HG03439 (cell line): Measurements from ENCODE around the gene SUCLG2.

ENCODE experiments used
- ATAC-seq: cut with Tn5 transposase; IDR thresholded peaks from one replicate; pipeline ENCODE4 v1.9.1; 2021; ENCODE audit warnings: mild to moderate bottlenecking, moderate library complexity; ENCODE audit not compliant: unreplicated experiment

SUCLG2 gene

DNA sequence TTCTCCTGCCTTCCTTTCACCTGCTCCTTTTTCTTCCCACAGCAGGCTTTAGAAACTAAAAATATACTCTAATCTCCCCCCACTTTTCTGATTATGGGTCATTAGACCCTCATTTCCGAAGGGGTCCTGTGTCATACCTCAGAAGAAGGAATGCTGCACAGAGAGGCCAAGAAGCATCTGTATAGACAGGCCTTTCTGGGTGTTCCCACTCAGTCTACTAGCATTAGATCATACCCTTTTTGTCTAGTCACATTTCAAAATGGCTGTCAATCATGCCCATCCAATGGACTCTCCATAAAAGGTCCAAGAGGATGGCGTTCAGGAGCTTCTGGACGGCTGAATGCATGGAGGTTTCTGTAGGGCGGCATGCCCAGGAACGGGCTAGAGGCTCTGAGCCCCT is 192.2 kb downstream of the SUCLG2 start:
- ATAC-seq = no peak

DNA sequence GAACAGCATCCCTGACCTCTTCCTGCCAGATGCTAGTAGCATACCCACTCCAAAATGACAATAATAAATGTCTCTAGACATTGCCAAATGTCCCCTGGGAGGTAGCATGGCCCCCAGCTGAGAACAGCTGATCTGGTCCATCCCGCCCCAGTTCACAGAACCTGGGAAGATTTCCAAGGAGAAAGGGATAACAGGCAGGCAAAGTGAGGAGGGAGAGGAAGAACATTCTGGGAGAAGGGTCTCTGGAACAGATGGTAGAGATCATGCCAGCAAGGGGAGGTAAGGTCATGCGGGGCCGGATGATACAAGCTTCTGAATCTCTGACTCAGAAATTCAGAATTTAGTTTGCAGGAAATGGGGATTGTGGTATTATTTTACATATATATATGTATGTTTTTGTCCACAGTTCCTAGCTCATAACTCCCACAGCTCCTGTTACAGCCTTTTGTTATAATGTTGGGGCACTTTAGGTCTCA is 192.7 kb downstream of the SUCLG2 start:
- no peak for ATAC-seq

DNA sequence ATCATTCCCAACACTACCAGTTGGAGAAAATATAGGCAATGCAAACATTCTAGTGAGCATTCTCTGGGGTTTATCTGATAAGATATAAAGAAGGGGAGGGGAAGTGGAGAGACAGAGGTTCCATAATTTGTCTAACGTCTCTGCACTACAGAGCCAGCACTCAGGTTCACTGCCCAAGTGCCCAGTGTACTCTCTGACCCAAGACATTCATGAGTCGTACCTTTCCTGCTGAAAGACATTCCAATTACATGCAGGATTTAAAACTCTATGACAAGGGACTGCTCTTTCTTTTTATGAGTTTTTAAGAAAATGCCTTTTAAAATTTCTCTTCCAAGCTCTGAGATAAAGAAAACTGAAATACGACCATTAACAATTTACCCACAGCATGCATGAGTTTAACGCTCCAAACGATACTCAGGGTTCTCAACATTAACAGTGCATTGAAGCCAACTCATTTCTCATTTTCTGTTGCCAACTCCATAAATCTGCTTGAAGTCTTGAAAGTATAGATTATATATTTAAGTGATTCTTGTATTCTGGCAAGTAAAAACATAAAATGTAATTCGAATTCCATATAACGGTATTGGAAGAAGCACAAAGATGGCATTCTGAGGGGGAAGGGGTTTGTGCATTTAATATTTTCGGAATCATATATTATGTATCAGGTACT is 193.4 kb downstream of the SUCLG2 start:
- no peak for ATAC-seq

DNA sequence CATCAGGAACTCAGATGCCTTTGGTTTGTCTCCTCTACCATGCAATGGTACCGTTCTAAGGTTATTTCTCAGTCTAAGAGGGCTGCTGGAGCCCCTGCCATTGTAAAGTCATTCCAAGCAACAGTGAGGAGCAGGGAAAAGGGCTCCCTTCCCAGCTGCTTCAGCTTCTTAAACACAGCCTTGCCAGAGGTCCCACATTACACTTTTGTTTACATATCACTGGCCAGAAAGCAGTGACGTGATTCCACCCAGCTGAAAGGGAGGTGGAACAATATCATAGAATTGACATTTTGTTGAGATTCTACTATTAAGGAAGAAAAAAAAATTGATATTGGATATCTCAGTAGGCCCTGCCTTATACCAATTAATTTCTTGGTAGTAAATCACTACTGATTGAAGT is 194.6 kb downstream of the SUCLG2 start:
- no peak for ATAC-seq

DNA sequence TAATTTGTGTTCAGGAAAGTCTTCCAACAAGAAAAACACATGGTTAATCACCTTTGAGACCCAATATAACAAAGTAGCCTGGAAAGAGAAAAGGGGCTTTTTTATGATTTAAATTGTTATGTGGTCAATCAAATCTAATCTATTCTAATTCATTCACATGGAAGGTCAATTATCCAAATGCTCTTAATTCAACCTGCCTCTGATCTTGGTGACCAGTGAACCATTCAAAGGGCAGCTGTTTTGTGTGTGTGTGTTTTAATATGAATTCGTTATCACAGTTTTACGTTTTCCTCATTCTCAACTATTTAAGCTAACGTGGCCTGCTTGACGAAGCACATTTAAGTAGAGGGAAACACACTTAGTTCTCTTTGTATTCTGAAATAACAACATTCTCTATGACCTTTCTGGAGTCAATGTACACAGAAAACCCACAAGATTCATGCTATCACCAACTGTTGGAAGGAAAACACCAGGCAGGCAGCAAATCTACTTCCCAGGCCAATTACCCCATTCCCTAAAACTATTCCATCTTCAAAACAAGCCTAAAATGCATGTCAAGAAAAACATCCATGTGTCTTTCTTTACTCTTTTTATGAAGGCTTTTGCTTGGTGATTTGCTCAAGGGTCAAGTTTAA is 195.4 kb downstream of the SUCLG2 start:
- no peak for ATAC-seq

DNA sequence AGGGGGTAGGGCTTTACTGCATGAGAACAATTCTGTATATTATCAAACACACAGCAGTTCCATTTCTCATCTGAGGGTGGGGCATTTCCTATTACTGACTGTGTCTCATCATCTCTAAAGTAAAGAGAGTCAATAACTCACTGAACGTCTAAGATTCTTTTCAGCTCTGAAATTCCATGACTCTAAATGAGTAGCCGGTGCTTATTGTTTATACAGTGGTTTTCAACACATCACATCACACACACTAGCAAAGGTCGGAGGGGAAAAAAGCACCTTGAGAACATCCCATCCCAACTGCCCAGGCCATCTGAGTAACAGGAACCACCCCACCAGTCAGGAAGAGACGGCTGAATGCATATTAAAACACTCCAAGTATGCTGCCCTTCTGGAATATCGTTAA is 196.0 kb downstream of the SUCLG2 start:
- ATAC-seq = no peak

DNA sequence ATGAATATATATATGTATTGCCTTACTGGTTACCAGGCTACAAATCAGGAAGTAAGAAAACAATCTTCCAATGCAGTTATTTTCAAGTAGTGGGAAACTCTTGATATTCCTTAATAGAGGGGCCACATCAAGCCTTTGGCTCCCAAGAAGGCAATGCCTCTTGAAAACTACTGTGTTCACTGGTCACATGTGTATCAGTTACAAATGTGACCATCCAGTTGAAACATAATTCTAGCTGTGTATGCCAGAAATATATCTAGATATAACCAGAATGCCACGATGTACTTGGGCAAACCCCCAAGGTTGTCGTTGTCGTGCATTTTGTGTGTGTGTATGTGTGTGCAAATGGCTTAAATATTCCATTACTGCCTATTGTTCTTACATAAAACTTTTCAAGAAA is 200.8 kb downstream of the SUCLG2 start:
- no peak for ATAC-seq

DNA sequence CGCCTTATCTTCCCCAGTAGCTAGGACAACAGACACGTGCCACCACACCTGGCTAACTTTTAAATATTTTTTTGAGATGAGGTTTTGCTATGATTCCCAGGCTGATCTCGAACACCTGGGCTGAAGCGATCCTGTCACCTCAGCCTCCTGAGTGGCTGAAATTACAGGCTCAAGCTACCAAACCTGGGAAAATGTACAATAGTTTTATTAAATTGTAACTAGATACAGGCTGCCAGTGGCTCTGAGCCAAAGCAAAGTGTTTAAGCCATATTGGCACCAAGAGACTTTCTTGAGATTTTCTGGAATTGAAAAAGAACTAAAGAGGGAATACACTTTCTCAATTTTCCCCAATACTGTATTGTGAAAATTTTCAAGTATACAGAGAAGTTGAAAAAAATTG is 204.3 kb downstream of the SUCLG2 start:
- no peak for ATAC-seq

DNA sequence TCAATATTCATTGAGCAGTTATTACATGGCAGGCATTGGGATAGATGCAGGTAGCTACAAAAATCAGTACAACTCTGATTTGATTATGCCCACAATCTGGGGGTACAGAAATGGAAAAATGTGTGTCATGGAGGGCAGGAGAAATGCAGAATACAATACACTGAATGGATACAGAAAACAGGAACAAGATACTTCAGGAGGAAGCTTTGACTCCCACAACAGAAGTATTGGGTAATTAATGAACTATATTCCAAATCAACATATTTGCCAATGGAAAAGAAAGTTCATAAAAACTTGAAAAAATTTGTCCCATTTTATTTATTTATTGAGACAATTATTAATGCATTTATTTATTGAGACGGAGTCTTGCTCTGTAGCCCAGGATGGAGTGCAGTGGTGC is 207.0 kb downstream of the SUCLG2 start:
- ATAC-seq = no peak

DNA sequence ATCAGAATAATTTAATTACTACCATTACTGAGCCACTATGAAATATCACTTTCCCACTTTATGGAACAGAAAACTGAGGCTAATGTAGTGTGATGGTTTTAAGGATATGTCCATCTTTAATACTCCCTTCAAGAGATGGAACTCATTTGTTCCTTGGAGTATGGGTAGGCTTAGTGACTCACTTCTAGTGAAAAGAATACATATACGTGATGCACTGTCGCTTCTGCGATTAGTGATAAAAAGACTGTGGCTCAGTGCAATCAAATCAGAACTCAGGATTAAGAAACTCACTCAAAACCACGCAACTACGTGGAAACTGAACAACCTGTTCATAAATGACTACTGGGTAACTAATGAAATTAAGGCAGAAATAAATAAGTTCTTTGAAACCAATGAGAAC is 216.6 kb downstream of the SUCLG2 start:
- no peak for ATAC-seq

DNA sequence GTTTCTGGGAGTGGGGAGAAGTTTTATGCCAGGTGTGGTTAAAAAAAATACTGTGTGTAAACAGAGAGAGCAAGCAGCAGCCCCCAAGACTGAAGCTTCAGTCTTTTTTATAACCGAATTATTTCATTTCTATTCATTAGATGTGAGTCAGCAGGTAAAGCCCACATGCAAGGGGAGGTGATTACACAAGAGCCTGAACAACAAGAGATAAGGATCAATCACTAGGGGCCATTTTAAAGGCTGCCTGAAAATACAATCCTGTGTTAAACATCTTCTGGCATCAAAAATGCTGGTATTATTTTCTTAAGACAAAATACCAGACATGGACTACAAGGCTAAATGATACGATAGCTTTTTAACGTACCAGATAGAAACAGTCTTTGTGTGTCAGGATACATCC is 217.3 kb downstream of the SUCLG2 start:
- no peak for ATAC-seq

DNA sequence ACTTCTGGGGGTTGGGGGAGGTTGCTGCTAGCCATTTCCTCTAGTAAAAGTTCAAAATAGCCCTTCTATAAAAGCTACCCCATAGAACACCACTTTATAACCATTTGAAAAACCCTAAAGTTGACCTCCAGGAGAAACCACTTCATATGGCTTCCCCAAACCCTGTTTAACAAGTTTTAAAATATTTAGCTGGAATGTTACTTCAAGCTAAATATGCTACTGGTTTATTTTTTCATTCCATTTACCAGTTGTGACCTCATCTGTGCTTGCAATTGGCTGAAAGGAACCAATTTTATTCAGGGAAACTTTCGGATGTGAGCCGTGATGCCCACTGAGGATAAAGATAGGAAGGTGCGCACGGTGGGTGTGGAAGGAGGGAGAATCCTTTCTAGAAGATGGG is 221.3 kb downstream of the SUCLG2 start:
- ATAC-seq = no peak

DNA sequence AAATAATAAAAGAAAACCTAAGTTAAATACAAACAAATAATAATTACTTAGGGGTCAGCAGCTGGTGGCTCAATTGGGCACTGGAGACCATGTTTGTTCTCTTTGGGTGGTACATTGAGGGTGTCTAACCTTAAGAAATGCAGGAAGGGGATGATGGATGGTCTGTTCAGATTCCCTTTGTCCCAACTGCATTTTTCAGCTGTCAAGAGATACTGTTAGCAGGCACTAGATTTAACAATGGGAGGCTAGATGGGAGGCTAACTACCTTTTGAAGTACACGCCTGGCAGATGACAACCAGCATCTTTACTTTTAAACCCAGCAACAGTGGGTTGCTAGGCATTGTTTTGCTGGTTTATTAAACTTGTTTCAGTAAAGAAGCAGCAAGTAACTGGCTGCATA is 222.5 kb downstream of the SUCLG2 start:
- ATAC-seq = no peak

DNA sequence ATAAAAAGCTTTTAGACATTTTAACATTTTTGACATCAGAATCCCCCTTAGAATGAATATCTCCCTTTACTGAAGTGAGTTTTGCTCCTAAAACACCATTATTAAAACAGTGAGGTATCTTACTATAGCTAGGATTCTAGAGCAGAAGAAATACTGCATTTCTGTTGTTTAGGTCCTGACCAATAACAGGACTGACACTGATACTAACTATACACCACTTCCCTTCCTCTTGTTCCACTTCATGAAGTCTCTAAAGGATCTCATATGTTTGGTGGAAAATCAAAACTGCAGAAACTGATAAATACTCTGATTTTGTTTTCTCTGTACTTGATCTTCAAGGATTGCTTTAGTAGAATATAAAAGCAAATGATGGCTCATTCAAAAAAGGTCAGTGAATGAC is 230.7 kb downstream of the SUCLG2 start:
- ATAC-seq = no peak

DNA sequence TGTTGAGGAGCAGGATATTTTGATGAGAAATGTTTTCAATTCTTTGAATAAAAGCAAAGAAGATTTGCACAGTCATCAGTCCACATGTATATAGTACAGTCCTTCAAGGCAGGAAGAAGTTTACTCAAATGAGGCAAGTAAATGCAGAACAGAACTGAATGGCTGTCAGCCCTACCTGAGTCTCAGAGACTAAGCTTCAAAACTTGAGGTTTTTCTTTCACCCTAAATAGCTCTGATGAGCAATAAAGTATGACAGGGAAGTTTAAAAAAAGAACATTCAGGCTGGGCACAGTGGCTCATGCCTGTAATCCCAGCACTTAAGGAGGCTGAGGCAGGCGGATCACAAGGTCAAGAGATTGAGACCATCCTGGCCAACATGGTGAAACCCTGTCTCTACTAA is 232.5 kb downstream of the SUCLG2 start:
- no peak for ATAC-seq

DNA sequence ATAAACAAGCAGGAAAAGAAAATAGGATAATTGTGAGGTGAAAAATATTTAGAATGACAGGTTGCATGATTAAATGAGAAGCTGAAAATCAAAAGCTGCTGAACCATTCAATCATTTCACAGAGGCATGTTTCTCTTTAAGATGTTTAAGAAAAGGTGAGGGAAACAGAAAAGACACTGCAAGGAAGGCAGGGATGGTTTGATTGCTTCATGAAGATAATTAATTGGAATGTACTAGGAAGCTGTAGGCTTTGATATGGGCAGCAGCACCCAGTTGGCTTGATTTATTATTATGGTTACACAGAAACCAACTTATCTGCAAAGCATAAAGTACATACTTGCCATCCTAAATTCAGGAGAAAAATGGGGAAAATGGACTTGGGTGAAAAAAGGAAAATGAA is 234.6 kb downstream of the SUCLG2 start:
- no peak for ATAC-seq

DNA sequence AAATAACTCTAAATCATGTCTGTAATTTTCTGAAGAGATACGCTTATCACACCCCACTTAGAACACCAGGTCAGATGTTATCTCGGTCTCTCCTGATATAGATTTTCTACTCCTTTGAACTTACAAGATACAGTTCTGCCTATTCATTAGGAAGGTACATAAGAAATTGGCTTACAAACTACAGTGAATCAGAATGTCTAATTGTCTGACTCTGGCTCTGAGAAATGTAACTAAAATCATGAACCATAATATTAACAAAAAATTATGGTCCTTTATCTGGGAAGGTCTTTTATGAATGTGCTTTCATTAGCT is 235.2 kb downstream of the SUCLG2 start:
- no peak for ATAC-seq

DNA sequence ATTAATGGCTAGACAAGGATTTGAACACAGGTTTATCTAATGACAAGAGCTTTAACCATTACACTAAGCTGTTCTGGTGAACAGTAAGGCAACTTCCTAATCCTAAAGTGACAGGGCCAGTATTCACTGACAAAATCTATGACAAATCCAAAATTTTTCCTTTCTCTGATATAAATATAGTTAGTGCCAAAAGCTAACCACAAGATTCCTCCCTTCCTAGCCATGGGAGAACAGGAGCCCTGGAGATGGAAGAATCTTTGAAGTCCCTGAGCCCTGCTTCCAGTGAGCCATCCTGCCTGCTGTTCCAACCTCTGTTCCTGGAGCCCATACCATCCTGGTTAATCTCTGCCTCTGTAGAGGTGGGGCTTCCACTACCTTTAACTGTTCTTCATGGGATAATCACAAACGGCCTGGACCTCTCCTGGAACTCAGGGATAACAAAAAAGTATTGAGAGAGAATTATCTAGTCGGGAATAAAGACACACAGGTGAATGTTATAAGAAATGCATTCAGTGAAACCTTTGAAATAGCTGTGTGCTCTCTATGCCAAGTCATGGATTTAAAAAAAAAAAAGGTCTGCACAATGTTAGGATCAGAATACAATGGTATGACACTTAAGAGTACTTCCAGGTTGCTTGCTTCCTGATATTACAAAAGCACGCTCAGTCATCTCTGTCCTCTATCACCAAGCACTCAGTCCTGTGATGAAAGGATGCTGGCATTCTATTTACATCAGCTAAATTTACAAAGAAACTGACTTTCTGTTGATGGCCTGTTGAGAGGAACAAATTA is 235.8 kb downstream of the SUCLG2 start:
- ATAC-seq = no peak

DNA sequence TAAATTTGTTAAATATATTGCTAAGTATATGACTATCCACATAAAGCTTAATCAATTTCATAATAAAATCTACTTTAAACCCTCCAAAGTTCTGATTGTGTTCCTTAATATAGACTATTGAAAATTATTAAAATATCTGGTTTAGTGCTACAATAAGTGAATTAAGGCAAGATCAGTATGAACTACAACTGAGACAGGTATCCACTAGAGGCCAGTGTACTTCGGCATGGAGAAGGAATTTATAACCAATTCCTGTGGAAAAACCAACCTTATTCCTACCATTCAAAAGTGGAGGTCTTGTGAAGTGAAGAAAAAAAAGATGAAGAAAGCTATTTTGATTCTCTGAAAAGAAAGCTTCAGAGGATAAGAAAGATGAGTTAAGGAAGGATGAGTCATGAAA is 237.7 kb downstream of the SUCLG2 start:
- ATAC-seq = no peak

DNA sequence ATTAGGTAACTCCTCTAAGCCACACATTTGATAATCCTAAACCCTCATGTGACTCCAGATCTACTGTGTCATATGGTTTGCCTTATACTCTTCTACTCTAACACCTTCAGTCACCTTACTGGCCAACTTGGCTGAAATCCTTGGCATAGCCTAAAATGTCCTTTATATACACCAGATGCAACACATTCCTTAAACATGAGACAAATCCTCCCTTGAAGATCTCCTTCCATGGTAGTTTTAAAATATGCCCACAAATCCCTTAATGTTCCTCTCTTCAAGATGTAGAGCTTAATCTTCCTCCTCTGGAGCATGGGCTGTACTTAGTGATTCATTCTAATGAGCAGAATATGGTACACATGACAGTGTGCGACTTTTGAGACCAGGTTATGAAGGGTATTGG is 238.9 kb downstream of the SUCLG2 start:
- ATAC-seq = no peak

DNA sequence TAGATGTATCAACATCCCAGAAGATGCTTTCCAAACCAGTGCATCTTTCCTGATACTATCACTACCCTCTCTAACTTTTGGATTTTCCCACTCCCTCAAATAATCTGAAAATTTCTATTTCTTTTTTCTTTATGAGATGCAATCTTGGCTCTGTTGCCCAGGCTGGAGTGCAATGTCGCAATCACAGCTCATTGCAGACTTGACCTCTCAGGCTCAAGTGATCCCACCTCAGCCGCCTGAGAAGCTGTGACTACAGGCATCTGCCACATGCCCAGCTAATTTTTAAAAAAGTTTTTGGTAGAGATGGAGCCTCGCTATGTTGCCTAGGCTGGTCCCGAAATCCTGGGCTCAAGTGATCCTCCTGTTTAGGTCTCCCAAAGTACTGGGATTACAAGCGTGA is 239.7 kb downstream of the SUCLG2 start:
- no peak for ATAC-seq

DNA sequence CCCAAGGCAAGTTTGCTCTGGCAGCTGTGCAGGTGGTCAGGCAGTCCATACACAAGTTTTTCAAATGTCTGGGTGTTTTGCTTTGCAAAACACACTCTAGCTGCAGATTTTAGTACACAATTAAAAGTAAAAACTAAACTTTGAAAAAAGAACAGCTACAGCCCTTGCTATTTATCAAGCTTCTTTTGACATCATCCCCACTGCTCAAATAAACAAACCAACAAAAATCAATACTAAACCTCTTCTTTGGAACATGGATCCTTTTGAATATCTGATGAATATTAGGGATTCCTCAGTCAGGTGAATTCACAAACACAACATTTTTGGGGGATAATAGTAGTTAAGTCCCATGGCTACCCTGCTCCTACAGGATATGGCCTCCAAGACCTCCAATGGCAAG is 249.2 kb downstream of the SUCLG2 start:
- no peak for ATAC-seq
